CD4-positive, alpha-beta T cell treated with Interleukin-12 subunit alpha and Interleukin-12 subunit beta, for 1 hour (primary cell): ENCODE measurements around the gene GLS2.

Experiments
- DNase-seq: peaks from one replicate; pipeline ENCODE4 v3.0.0-alpha.2; 2020

The GLS2 gene

GRCh38 chr12:56434828-56435227, 53.1 kb downstream of the GLS2 start:
- DNase-seq, result no peak

- DNase-seq, result no peak
Measured at GRCh38 chr12:56431850-56432249, 56.1 kb downstream of the GLS2 start.

- no peak for DNase-seq
Measured at GRCh38 chr12:56431288-56431687, 56.7 kb downstream of the GLS2 start.

GRCh38 chr12:56425940-56426438, 62.0 kb downstream of the GLS2 start:
- no peak for DNase-seq

GRCh38 chr12:56425193-56425592, 62.8 kb downstream of the GLS2 start:
- DNase-seq, result no peak
